Spinal cord (tissue), 10 donors: ENCODE data around the gene CPLX4. TPM values are rescaled to one million over a fixed set of nuclear protein-coding genes. Genes with fewer than 3 reads are reported as not detected.

Source experiments
- DNase-seq, 6 donors: peaks; one replicate each; pipeline versions ENCODE4 v3.0.0 to v3.0.0-alpha.2; 2013 to 2015; ENCODE audit warnings: low spot score in 6 of 6, low read depth in 4 of 6
- H3K27ac ChIP-seq: one replicate; pipeline ENCODE4 v1.5.1; 2013; ENCODE audit warnings: low read depth, low read length, control low read depth
- H3K27me3 ChIP-seq: one replicate; pipeline ENCODE4 v1.6.1; 2013; ENCODE audit warnings: low read length; ENCODE audit not compliant: control insufficient read depth, insufficient read depth
- H3K36me3 ChIP-seq: one replicate; pipeline ENCODE4 v1.6.1; 2013; ENCODE audit warnings: low read length; ENCODE audit not compliant: control insufficient read depth, insufficient read depth
- H3K4me1 ChIP-seq: one replicate; pipeline ENCODE4 v1.6.1; 2013; ENCODE audit warnings: low read length; ENCODE audit not compliant: control insufficient read depth, insufficient read depth
- H3K4me3 ChIP-seq: one replicate; pipeline ENCODE4 v1.5.1; 2013; ENCODE audit warnings: low read depth, low read length, control low read depth
- H3K9me3 ChIP-seq: one replicate; pipeline ENCODE4 v1.6.1; 2013; ENCODE audit warnings: low read length; ENCODE audit not compliant: control insufficient read depth, insufficient read depth
- WGBS: methylation state at CpG from one replicate; pipeline ENCODE4 v1.1.5; 2013; ENCODE audit warnings: missing lambda C conversion rate; ENCODE audit not compliant: insufficient coverage; 5-methylcytosine and 5-hydroxymethylcytosine counted together
- polyA plus RNA-seq, 2 donors: library from polyadenylated mRNA; unstranded; fragments of 120-200 nt; gene quantifications; one replicate each; pipeline ENCODE4 v1.2.1, GENCODE V29; 2013; ENCODE audit not compliant: insufficient read length in 2 of 2
- total RNA-seq, 2 donors: library from RNA; depleted of rRNA in 1 of 2; stranded (reverse); fragments of 120-200 nt in 1 of 2; fragments of >200 nt in 1 of 2; gene quantifications; one replicate each; pipeline versions ENCODE4 v1.2.3 to v1.2.4, GENCODE V29; 2013 to 2014
- donor health status: healthy.

Gene CPLX4
- total and polyA plus RNA-seq, 4 donors, result 0.20 to 0.35 (median 0.25) TPM

GRCh38 chr18:59311631-59312030 lies 6.8 kb downstream of the CPLX4 start:
- no peak for DNase-seq
- Histone ChIP-seq H3K36me3 (no peaks in the 10 kb centered on the region), H3K27me3 (peaks cover 25% of the 10 kb centered on the region), H3K9me3 (no peaks in the 10 kb centered on the region), H3K4me1 (peaks cover 10% of the 10 kb centered on the region), H3K27ac (no peak overlapping the region), H3K4me3 (no peak overlapping the region)
- WGBS, result 90% methylated on average over 1 of the region's 7 CpGs

DNA sequence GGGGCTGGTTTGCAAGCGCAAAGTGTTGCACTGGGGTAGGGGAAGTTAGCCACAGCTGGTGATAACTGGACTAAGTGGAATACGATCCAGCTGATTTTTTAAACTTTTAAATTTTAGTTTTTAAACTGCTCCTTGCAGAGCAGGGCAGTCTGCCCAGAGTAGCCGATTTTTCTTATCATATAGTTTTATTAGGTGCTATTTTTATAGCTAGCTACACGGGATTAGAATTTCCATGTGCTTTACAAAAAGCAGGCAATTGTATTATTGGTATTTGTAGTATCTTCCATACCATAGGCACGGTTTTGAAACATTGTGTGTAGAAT lies 9.6 kb downstream of the CPLX4 start:
- no peak overlapping the region for H3K4me3 ChIP-seq
- no peak overlapping the region for H3K27ac ChIP-seq
- no peaks in the 10 kb centered on the region for H3K36me3 ChIP-seq
- peaks cover 28% of the 10 kb centered on the region for H3K27me3 ChIP-seq
- peaks cover 10% of the 10 kb centered on the region for H3K4me1 ChIP-seq
- no peak for DNase-seq
- H3K9me3 ChIP-seq, result no peaks in the 10 kb centered on the region
- 24% methylated on average over 2 of the region's 5 CpGs for WGBS

GRCh38 chr18:59308248-59308937 lies 10.1 kb downstream of the CPLX4 start:
- peaks cover 10% of the 10 kb centered on the region for H3K4me1 ChIP-seq
- no peaks in the 10 kb centered on the region for H3K36me3 ChIP-seq
- no peaks in the 10 kb centered on the region for H3K9me3 ChIP-seq
- H3K27me3 ChIP-seq, result peaks cover 31% of the 10 kb centered on the region
- peak in 4 of 6 donors; percentile 33 to 83 (median 67) for DNase-seq
- H3K4me3 ChIP-seq, result no peak overlapping the region
- no peak overlapping the region for H3K27ac ChIP-seq
- WGBS, result 4% methylated on average over 39 of the region's 46 CpGs

- Histone ChIP-seq H3K27me3 (peaks cover 31% of the 10 kb centered on the region), H3K9me3 (no peaks in the 10 kb centered on the region), H3K36me3 (no peaks in the 10 kb centered on the region), H3K27ac (no peak overlapping the region), H3K4me3 (no peak overlapping the region), H3K4me1 (peaks cover 10% of the 10 kb centered on the region)
- no peak for DNase-seq
- WGBS, result 97% methylated on average over 5 of the region's 6 CpGs
These were observed 11.8 kb downstream of the CPLX4 start for GRCh38 chr18:59306640-59307039.

GRCh38 chr18:59305295-59305694 lies 13.2 kb downstream of the CPLX4 start:
- no peaks in the 10 kb centered on the region for H3K36me3 ChIP-seq
- H3K27me3 ChIP-seq, result peaks cover 24% of the 10 kb centered on the region
- H3K27ac ChIP-seq, result no peak overlapping the region
- no peak for DNase-seq
- peaks cover 10% of the 10 kb centered on the region for H3K4me1 ChIP-seq
- H3K9me3 ChIP-seq, result no peaks in the 10 kb centered on the region
- H3K4me3 ChIP-seq, result no peak overlapping the region
- WGBS, result 78% methylated on average over 3 of the region's 4 CpGs

GRCh38 chr18:59303656-59304195 lies 14.7 kb downstream of the CPLX4 start:
- H3K9me3 ChIP-seq, result no peaks in the 10 kb centered on the region
- 96% methylated on average over 4 of the region's 9 CpGs for WGBS
- no peak for DNase-seq
- no peaks in the 10 kb centered on the region for H3K36me3 ChIP-seq
- H3K27ac ChIP-seq, result no peak overlapping the region
- peaks cover 9% of the 10 kb centered on the region for H3K4me1 ChIP-seq
- no peak overlapping the region for H3K4me3 ChIP-seq
- H3K27me3 ChIP-seq, result peaks cover 19% of the 10 kb centered on the region

- Histone ChIP-seq H3K36me3 (no peaks in the 10 kb centered on the region), H3K27ac (no peak overlapping the region), H3K9me3 (no peaks in the 10 kb centered on the region), H3K27me3 (peaks cover 15% of the 10 kb centered on the region), H3K4me3 (no peak overlapping the region), H3K4me1 (peaks cover 2% of the 10 kb centered on the region)
- WGBS, result no CpG with 5 or more reads among the region's 2 CpGs
- no peak for DNase-seq
These were observed 15.4 kb downstream of the CPLX4 start for GRCh38 chr18:59303006-59303405.

DNA sequence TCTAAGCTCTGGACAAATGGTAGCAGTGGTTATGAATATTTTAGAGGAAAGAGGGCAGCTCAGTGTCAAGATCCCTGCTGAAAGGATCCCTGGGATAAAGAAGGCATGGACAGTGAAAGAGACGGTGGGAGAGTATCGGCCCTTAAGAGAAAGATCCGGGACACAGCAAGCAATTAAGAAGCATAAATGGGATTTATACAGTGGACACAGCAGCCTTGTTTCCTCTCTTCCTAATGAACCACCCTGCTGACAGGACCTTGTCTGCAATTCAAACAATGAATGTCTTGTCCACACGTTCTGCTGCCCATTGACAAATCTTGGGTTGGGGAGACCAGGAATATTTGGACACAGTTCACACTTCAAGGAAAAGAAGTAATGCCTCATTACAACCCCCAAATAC lies 16.5 kb downstream of the CPLX4 start:
- peak in 2 of 6 donors; percentile 12 to 31 for DNase-seq
- Histone ChIP-seq H3K4me3 (no peak overlapping the region), H3K27ac (no peak overlapping the region), H3K27me3 (peaks cover 6% of the 10 kb centered on the region), H3K4me1 (no peaks in the 10 kb centered on the region), H3K9me3 (no peaks in the 10 kb centered on the region), H3K36me3 (no peaks in the 10 kb centered on the region)
- 48% methylated on average over 3 of the region's 4 CpGs for WGBS

GRCh38 chr18:59300676-59301285 lies 17.7 kb downstream of the CPLX4 start:
- DNase-seq, result no peak
- H3K27ac ChIP-seq, result no peak overlapping the region
- no peaks in the 10 kb centered on the region for H3K9me3 ChIP-seq
- no peaks in the 10 kb centered on the region for H3K4me1 ChIP-seq
- no peaks in the 10 kb centered on the region for H3K36me3 ChIP-seq
- 65% methylated on average over 2 of the region's 3 CpGs for WGBS
- H3K27me3 ChIP-seq, result peaks cover 6% of the 10 kb centered on the region
- no peak overlapping the region for H3K4me3 ChIP-seq

- Histone ChIP-seq H3K9me3 (no peaks in the 10 kb centered on the region), H3K4me3 (no peak overlapping the region), H3K27ac (no peak overlapping the region), H3K27me3 (peaks cover 6% of the 10 kb centered on the region), H3K4me1 (no peaks in the 10 kb centered on the region), H3K36me3 (no peaks in the 10 kb centered on the region)
- no peak for DNase-seq
- WGBS, result 90% methylated on average over 4 of the region's 8 CpGs
These were observed 19.6 kb downstream of the CPLX4 start for GRCh38 chr18:59298871-59299270.
